Panc1 (cell line): ENCODE measurements around the gene DYRK3. TPM values are rescaled to one million over a fixed set of nuclear protein-coding genes. Genes with fewer than 3 reads are reported as not detected.

Source experiments
- ATAC-seq: fragments of 200-7000 bp; cut with Tn5 transposase; 2 replicates; pipeline ENCODE4 v1.9.1; 2020; ENCODE audit warnings: mild to moderate bottlenecking, moderate library complexity
- Bru-seq: library from RNA; stranded (reverse); fragments of 400-500 nt; gene quantifications from one replicate; lab custom pipeline; 2021; lab: Mats Ljungman, UMichigan
- BruChase-seq, 2 experiments: library from RNA; stranded (reverse); fragments of 400-500 nt; gene quantifications; one replicate each; lab custom pipeline; 2021; lab: Mats Ljungman, UMichigan
- BruUV-seq: library from RNA; stranded (reverse); fragments of 400-500 nt; replicated peaks from 2 replicates; lab custom pipeline; 2021; lab: Mats Ljungman, UMichigan
- CTCF ChIA-PET: fragments of 300-600 bp; sonication (Branson Sonifier 250); formaldehyde crosslinking; loops from one replicate; lab custom pipeline; 2022; ENCODE audit warnings: antibody characterized with exemption; lab: Charles Lee
- POLR2A ChIA-PET: fragments of 300-600 bp; sonication (Branson Sonifier 250); formaldehyde crosslinking; loops from one replicate; lab custom pipeline; 2022; ENCODE audit warnings: antibody characterized with exemption; lab: Charles Lee
- DNase-seq: peaks from one replicate; pipeline ENCODE4 v3.0.0-alpha.2; 2010; ENCODE audit warnings: low read depth, low spot score
- H3K27ac ChIP-seq: 2 replicates; pipeline ENCODE4 v1.5.1; 2011; ENCODE audit warnings: mild to moderate bottlenecking, low read length, inconsistent platforms
- H3K27me3 ChIP-seq: fragments of 200-500 bp; sonication (Bioruptor generic); 2 replicates; pipeline ENCODE4 v1.6.0; 2014; ENCODE audit warnings: low read length, inconsistent platforms; ENCODE audit not compliant: control insufficient read depth, insufficient read depth
- H3K36me3 ChIP-seq: fragments of 200-500 bp; sonication (Bioruptor generic); 2 replicates; pipeline ENCODE4 v1.5.1; 2014; ENCODE audit warnings: inconsistent platforms, mild to moderate bottlenecking, low read length, moderate library complexity; ENCODE audit not compliant: control insufficient read depth, insufficient read depth
- H3K4me1 ChIP-seq: 2 replicates; pipeline ENCODE4 v1.5.1; 2011; ENCODE audit warnings: inconsistent platforms, mild to moderate bottlenecking, low read length, moderate library complexity; ENCODE audit not compliant: control insufficient read depth, insufficient read depth
- H3K4me3 ChIP-seq, 2 experiments: 2 replicates each; pipeline ENCODE4 v1.5.1; 2011 to 2012; ENCODE audit warnings: low read depth in 2 of 2, low read length in 2 of 2, mild to moderate bottlenecking in 2 of 2, inconsistent platforms in 1 of 2, moderate library complexity in 1 of 2
- H3K9me3 ChIP-seq: fragments of 200-500 bp; sonication (Bioruptor generic); 2 replicates; pipeline ENCODE4 v1.5.1; 2014; ENCODE audit warnings: low read depth, mild to moderate bottlenecking, inconsistent platforms, low read length, moderate library complexity; ENCODE audit not compliant: control insufficient read depth, insufficient read depth
- POLR2AphosphoS5 ChIP-seq: IDR thresholded peaks from 2 replicates; pipeline ENCODE4 v1.6.1; 2012; ENCODE audit warnings: mild to moderate bottlenecking, low read depth, low read length, moderate library complexity
- SIN3A ChIP-seq: IDR thresholded peaks from 2 replicates; pipeline ENCODE4 v1.6.1; 2012; ENCODE audit warnings: low read depth, mild to moderate bottlenecking, low read length, moderate library complexity, borderline replicate concordance; ENCODE audit not compliant: insufficient read depth
- TCF7L2 ChIP-seq: IDR thresholded peaks from 2 replicates; pipeline ENCODE4 v1.6.1; 2011; ENCODE audit warnings: mild to moderate bottlenecking, low read depth, low read length, inconsistent platforms
- in situ Hi-C: cut with HindIII; loops from 2 replicates; pipeline ENCODE4 v1.10.0; 2016; ENCODE audit warnings: low sequenced_read_pairs, low pct_unique_long_range_greater_than_20kb
- intact Hi-C: fragments of 100-400 bp; cut with micrococcal nuclease; formaldehyde crosslinking; loops from one replicate; pipeline ENCODE4 v1.10.0; 2022; ENCODE audit not compliant: unreplicated experiment
- long read RNA-seq: library from polyadenylated mRNA; unstranded; transcript quantifications from one replicate; pipeline ENCODE4 v2.0.0, GENCODE V29; 2021; ENCODE audit not compliant: unreplicated experiment
- polyA plus RNA-seq: library from polyadenylated mRNA; unstranded; fragments of >200 nt; gene quantifications from one replicate; pipeline ENCODE4 v1.2.1, GENCODE V29; 2012; ENCODE audit warnings: missing spikeins; ENCODE audit not compliant: insufficient read length
- total RNA-seq: library from RNA; stranded (reverse); gene quantifications from one replicate; pipeline ENCODE4 v1.2.1, GENCODE V29; 2021; ENCODE audit not compliant: unreplicated experiment
- TF ChIP-seq, protein P1 (sequence below): fragments of 450-650 bp; IDR thresholded peaks from 2 replicates; pipeline ENCODE4 v1.5.1; 2017; ENCODE audit warnings: mild to moderate bottlenecking
- TF ChIP-seq, protein P2 (sequence below), 2 experiments: IDR thresholded peaks; 2 replicates each; pipeline ENCODE4 v1.6.1; 2011 to 2012; ENCODE audit warnings: low read depth in 2 of 2, control low read depth in 1 of 2, low read length in 1 of 2, mild to moderate bottlenecking in 1 of 2, moderate library complexity in 1 of 2; ENCODE audit not compliant: insufficient read depth in 1 of 2

DYRK3 gene
- total RNA-seq (12.0 TPM), Bru-seq, nascent RNA (percentile 65 among the genes with signal in this experiment), BruChase-seq, experiment 1, labeled RNA remaining after a 2-hour chase (percentile 82 among the genes with signal in this experiment), BruChase-seq, experiment 2, labeled RNA remaining after a 6-hour chase (percentile 71 among the genes with signal in this experiment)
- polyA plus RNA-seq = 7.2 TPM
- long read RNA-seq, partial matches to known transcripts = 0 of 7 reads
- long read RNA-seq, other reads (novel, unspliced or antisense) = 3 of 7 reads

DNA sequence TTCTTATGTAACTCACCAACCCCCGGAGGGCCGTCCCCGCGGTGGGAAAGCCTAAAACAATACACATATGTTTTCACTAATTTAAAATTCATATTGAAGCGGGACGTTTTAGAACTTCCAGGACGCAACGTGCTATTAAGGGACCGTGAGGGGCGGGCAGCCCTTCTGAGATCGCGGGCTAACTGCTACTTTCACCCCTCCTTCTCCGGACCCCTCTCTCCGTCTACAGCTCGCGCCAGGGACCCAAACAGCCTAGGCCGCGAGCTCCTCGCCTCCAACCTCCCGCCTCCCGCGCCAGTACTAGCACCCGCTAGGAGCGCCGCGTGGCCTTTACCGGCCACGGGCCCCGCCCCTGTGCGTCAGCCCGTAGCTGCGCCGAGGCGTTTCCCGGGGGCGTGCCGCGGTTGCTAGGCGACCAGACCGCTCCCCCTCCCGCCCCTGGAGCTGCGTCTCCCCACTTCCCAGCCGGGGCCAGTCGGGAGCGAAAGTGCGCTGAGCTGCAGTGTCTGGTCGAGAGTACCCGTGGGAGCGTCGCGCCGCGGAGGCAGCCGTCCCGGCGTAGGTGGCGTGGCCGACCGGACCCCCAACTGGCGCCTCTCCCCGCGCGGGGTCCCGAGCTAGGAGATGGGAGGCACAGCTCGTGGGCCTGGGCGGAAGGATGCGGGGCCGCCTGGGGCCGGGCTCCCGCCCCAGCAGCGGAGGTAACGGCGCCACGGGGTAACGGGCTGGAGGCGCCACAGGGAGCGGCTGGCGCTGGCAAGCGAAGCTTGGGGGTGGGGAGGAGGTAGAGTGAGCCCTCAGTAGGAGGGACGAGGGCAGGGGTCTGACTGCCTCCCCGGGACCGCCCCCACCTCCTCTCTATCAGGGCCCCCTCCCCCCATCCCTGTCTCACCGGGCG is at the start of gene DYRK3:
Gene DYRK3 (plus strand): TSS at position 457 of the 898 bp plus-strand sequence. CDS start 168 bp downstream, at position 625.
- peak; percentile 50 for DNase-seq
- H3K36me3 ChIP-seq = no peaks in the 10 kb centered on the region
- in situ Hi-C loops (no loop called here), intact Hi-C loops (loop anchor here (10.0 kb wide), 2 partner anchors 279 to 349 kb away; no protein-coding TSS in a partner anchor)
- no TSS peak for BruUV-seq
- peak within 1 kb of the TSS; percentile 88 for H3K27ac ChIP-seq
- peak within 1 kb of the TSS; percentile 91 to 93 for H3K4me3 ChIP-seq
- peak; percentile 97 for ATAC-seq
- no peaks in the 10 kb centered on the region for H3K27me3 ChIP-seq
- H3K4me1 ChIP-seq = peaks cover 15% of the 10 kb centered on the region
- no peaks in the 10 kb centered on the region for H3K9me3 ChIP-seq
- ChIA-PET CTCF (interaction anchor here (0.6 to 4.2 kb wide), 4 partner anchors 29 to 347 kb away, joined by 3 to 32 read pairs (median 4); no protein-coding TSS in a partner anchor), POLR2A (interaction anchor here (0.6 to 1.5 kb wide), 4 partner anchors 10 to 29 kb away, joined by 4 to 5 read pairs (median 4); partner anchors contain the start of gene EIF2D)
- TF ChIP-seq, protein P1, sequence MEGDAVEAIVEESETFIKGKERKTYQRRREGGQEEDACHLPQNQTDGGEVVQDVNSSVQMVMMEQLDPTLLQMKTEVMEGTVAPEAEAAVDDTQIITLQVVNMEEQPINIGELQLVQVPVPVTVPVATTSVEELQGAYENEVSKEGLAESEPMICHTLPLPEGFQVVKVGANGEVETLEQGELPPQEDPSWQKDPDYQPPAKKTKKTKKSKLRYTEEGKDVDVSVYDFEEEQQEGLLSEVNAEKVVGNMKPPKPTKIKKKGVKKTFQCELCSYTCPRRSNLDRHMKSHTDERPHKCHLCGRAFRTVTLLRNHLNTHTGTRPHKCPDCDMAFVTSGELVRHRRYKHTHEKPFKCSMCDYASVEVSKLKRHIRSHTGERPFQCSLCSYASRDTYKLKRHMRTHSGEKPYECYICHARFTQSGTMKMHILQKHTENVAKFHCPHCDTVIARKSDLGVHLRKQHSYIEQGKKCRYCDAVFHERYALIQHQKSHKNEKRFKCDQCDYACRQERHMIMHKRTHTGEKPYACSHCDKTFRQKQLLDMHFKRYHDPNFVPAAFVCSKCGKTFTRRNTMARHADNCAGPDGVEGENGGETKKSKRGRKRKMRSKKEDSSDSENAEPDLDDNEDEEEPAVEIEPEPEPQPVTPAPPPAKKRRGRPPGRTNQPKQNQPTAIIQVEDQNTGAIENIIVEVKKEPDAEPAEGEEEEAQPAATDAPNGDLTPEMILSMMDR = no peak
- TF ChIP-seq SIN3A = peak; percentile 82; the same call in 1 of the 2 replicates
- TF ChIP-seq POLR2AphosphoS5 = peak; percentile 84
- TF ChIP-seq, protein P2, sequence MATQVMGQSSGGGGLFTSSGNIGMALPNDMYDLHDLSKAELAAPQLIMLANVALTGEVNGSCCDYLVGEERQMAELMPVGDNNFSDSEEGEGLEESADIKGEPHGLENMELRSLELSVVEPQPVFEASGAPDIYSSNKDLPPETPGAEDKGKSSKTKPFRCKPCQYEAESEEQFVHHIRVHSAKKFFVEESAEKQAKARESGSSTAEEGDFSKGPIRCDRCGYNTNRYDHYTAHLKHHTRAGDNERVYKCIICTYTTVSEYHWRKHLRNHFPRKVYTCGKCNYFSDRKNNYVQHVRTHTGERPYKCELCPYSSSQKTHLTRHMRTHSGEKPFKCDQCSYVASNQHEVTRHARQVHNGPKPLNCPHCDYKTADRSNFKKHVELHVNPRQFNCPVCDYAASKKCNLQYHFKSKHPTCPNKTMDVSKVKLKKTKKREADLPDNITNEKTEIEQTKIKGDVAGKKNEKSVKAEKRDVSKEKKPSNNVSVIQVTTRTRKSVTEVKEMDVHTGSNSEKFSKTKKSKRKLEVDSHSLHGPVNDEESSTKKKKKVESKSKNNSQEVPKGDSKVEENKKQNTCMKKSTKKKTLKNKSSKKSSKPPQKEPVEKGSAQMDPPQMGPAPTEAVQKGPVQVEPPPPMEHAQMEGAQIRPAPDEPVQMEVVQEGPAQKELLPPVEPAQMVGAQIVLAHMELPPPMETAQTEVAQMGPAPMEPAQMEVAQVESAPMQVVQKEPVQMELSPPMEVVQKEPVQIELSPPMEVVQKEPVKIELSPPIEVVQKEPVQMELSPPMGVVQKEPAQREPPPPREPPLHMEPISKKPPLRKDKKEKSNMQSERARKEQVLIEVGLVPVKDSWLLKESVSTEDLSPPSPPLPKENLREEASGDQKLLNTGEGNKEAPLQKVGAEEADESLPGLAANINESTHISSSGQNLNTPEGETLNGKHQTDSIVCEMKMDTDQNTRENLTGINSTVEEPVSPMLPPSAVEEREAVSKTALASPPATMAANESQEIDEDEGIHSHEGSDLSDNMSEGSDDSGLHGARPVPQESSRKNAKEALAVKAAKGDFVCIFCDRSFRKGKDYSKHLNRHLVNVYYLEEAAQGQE (IDR thresholded peaks at IDR 0.05; ENCODE audit: insufficient read depth in 1 of 2, low read depth in 2 of 2, low read length in 1 of 2) = no peak

GRCh38 chr1:206586501-206587445 is 48.6 kb upstream of the DYRK3 start:
- in situ Hi-C loops = no loop called here
- Histone ChIP-seq H3K27ac (no peak overlapping the region), H3K4me3 (no peak overlapping the region), H3K4me1 (no peaks in the 10 kb centered on the region), H3K9me3 (no peaks in the 10 kb centered on the region), H3K36me3 (no peaks in the 10 kb centered on the region), H3K27me3 (no peaks in the 10 kb centered on the region)
- POLR2A ChIA-PET = interaction anchor here (0.6 to 0.8 kb wide), 2 partner anchors 8 to 26 kb away, joined by 3 to 4 read pairs; no protein-coding TSS in a partner anchor
- BruUV-seq = no TSS peak
- no peak for TF ChIP-seq POLR2AphosphoS5
- TF ChIP-seq, protein P2 (IDR thresholded peaks at IDR 0.05; ENCODE audit: insufficient read depth in 1 of 2, low read depth in 2 of 2, low read length in 1 of 2) = no peak
- no peak for TF ChIP-seq SIN3A
- no peak for TF ChIP-seq TCF7L2
- TF ChIP-seq, protein P1 = no peak
- no peak for ATAC-seq
- CTCF ChIA-PET = interaction anchor here (1.4 to 1.6 kb wide), 2 partner anchors 96 to 107 kb away, joined by 3 to 6 read pairs; no protein-coding TSS in a partner anchor
- intact Hi-C loops = no loop called here
- no peak for DNase-seq
